GM12801 (cell line): ENCODE results near the gene MEG3.

Source experiments
- TF ChIP-seq, protein P1 (sequence below): IDR thresholded peaks from one replicate; pipeline ENCODE4 v1.5.1; 2011; ENCODE audit warnings: control low read depth; ENCODE audit not compliant: insufficient read length; ENCODE audit errors: extremely low read depth

MEG3 gene

GRCh38 chr14:100824091-100824551, 1.8 kb upstream of the MEG3 start:
- TF ChIP-seq, protein P1, sequence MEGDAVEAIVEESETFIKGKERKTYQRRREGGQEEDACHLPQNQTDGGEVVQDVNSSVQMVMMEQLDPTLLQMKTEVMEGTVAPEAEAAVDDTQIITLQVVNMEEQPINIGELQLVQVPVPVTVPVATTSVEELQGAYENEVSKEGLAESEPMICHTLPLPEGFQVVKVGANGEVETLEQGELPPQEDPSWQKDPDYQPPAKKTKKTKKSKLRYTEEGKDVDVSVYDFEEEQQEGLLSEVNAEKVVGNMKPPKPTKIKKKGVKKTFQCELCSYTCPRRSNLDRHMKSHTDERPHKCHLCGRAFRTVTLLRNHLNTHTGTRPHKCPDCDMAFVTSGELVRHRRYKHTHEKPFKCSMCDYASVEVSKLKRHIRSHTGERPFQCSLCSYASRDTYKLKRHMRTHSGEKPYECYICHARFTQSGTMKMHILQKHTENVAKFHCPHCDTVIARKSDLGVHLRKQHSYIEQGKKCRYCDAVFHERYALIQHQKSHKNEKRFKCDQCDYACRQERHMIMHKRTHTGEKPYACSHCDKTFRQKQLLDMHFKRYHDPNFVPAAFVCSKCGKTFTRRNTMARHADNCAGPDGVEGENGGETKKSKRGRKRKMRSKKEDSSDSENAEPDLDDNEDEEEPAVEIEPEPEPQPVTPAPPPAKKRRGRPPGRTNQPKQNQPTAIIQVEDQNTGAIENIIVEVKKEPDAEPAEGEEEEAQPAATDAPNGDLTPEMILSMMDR, result no peak

DNA sequence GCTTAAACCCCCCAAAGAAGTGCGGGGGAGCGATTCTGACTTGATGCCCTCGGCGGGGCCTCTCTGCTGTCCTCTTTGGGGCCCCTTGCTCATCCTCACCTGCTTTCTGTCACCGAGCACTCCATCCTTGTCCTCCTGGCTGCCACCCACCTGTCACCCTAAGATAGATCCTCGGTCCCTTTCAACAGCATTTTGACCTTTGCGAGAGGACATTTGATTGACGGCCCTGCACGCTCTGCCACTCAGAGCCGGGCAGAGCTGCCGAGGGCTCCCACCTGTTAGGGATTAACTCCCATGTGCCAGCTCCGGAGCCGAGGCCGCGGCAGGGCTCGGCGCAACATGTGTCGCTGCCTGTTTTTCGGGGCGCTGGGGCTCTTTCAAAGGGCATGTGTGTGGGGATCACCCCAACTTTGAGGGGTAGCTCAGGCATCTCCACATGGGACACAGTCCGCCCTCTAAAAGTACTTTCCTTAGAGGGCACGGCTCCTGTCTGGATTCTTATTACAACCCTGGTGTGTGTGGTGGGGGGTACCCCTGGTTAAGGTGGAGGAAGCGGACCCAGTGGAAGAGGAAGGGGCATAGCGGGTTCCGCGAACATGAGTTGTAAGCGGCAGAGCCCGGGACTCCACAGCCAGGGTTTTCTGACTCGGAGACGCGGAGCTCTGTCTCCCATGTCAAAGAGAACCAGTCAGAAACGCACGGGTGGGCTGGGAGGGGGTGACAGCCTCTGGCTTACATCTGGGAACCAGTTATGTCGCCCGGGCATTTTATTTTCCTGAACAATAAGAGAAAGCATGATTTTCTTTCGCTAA, 811 bp upstream of the MEG3 start:
- TF ChIP-seq, protein P1, result no peak

DNA sequence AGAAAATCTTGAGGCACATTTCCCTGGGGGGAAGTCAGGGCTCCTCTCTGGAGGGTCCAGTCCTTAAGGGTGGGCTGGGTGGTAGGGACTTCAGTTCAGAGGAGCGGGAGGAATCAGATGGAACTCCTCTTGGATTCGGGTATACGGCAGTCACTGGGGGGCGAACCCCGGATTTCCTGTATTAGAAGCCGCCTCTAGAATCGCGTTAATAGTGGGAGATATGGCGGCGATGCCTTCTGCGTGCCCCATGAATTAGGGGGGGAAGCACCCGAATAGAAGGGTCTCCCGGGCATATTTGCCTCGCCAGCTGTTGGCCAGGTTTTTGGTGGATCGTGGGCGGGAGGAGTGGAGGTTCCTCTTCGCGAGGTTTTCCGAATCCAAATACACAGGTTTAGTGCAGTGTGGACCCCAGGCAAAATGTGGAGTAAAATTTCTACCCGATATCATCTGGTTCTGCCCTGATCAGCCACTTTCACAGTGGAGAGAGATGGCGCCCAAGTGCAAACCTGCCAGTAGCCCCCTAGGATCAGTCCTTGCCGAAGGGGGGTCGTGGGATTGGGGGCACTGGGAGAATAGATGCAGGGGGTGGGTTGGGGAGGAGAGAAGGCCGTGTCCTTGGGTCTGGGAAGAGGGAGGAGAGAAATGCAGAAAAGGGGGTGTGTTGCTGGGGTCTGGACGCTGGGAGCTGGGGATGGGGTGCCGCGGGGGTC, 628 bp downstream of the MEG3 start:
- TF ChIP-seq, protein P1, result no peak

- TF ChIP-seq, protein P1, result no peak
These were observed 1.4 kb downstream of the MEG3 start for GRCh38 chr14:100827101-100828021.

DNA sequence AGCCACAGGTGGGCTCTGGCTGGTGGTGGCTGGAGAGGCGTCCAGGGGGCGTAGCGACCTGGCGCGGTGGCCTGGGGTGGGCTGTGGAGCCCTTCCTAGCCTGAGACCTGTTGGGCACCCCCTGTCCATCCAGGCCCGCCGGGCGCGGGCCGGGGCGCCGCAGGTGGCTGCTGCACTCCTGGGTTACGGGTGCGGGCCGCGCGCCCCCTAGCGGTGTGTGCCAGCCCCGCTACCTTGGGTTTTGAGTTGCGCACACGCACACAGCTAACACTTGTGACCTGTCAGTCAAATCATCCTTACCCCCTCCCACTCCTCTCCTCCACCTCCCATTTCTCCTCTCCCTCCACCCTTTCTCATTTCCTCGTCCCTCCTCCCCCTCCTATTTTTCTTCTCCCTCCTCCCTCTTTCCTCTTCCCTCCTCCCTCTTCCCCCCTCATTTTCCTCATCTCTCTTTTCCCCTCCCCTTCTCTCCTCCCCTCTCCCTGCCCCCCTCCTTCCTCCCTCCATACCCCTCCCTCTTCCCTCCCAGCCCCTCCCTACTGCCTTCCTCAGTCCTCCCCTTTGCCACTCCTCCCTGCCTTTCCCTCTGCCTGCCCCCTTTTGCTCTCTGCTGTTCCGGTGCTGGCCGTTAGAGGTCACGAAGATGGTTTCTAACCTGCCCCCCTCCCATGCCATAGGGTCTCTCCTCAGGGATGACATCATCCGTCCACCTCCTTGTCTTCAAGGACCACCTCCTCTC, 2.3 kb downstream of the MEG3 start:
- TF ChIP-seq, protein P1, result no peak

DNA sequence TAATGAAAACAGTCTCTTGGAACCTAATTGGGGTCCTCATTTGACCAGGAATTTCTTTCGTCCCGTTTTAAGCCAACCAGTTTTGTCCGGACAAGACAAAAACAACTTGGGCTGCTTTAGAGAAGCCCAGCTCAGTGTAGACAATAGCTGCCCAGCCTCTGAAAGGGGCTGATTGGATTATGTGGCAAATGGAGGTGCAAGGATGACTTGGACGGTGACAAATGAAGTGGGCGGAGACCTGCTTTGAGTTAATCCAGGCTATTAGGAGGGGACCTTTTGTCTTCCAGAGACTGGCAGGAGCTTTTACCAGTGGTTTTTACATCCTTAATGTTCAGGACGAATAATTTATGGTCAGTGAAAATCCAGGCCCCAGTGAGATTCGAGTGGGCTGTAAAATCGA, 4.8 kb downstream of the MEG3 start:
- TF ChIP-seq, protein P1, result no peak
